ENCODE results near the gene BACH2.

- no peak for TF ChIP-seq EZH2 (IDR thresholded peaks at IDR 0.05)
- TF ChIP-seq, protein P1, sequence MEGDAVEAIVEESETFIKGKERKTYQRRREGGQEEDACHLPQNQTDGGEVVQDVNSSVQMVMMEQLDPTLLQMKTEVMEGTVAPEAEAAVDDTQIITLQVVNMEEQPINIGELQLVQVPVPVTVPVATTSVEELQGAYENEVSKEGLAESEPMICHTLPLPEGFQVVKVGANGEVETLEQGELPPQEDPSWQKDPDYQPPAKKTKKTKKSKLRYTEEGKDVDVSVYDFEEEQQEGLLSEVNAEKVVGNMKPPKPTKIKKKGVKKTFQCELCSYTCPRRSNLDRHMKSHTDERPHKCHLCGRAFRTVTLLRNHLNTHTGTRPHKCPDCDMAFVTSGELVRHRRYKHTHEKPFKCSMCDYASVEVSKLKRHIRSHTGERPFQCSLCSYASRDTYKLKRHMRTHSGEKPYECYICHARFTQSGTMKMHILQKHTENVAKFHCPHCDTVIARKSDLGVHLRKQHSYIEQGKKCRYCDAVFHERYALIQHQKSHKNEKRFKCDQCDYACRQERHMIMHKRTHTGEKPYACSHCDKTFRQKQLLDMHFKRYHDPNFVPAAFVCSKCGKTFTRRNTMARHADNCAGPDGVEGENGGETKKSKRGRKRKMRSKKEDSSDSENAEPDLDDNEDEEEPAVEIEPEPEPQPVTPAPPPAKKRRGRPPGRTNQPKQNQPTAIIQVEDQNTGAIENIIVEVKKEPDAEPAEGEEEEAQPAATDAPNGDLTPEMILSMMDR (IDR thresholded peaks at IDR 0.05), result no peak
Measured at GRCh38 chr6:90326404-90327057, 29.9 kb upstream of the BACH2 start.

Data from neural progenitor cell (in vitro differentiated cells).